Esophagus muscularis mucosa (tissue), 4 donors: ENCODE data around the gene RNU6-1. TPM values are rescaled to one million over a fixed set of nuclear protein-coding genes. Genes with fewer than 3 reads are reported as not detected.

Experiments
- DNase-seq: peaks from one replicate; pipeline ENCODE4 v3.0.0-alpha.2; 2017; ENCODE audit errors: extremely low spot score
- H3K27ac ChIP-seq, 4 donors: fragments of 200-600 bp; sonication (generic); replicated peaks in 1 of 4; 1 replicate in 3 of 4; 2 replicates in 1 of 4; pipeline ENCODE4 v1.5.1; 2016 to 2019; ENCODE audit warnings: mild to moderate bottlenecking in 1 of 4
- H3K27me3 ChIP-seq, 4 donors: fragments of 200-600 bp; sonication (generic); one replicate each; pipeline versions ENCODE4 v1.5.1 to v1.6.0; 2016 to 2019
- H3K36me3 ChIP-seq, 4 donors: fragments of 200-600 bp; sonication (generic); one replicate each; pipeline ENCODE4 v1.5.1; 2016 to 2019
- H3K4me1 ChIP-seq, 4 donors: fragments of 200-600 bp; sonication (generic); one replicate each; pipeline ENCODE4 v1.5.1; 2016 to 2019
- H3K4me3 ChIP-seq, 4 donors: fragments of 200-600 bp; sonication (generic); 1 replicate in 2 of 4; 2 replicates in 2 of 4; pipeline ENCODE4 v1.5.1; 2016 to 2019; ENCODE audit warnings: mild to moderate bottlenecking in 4 of 4, moderate library complexity in 1 of 4
- H3K9me3 ChIP-seq, 4 donors: fragments of 200-600 bp; sonication (generic); 1 replicate in 3 of 4; 2 replicates in 1 of 4; pipeline ENCODE4 v1.5.1; 2016 to 2019
- EP300 ChIP-seq: sonication (generic); formaldehyde crosslinking; IDR thresholded peaks from one replicate; pipeline ENCODE4 v1.6.1; 2017; ENCODE audit warnings: antibody characterized with exemption
- POLR2A ChIP-seq: fragments of 450-650 bp; IDR thresholded peaks from one replicate; pipeline ENCODE4 v1.6.1; 2017; ENCODE audit warnings: antibody characterized with exemption, moderate library complexity, mild to moderate bottlenecking, low read depth
- POLR2AphosphoS5 ChIP-seq, 2 donors: sonication (generic); formaldehyde crosslinking; IDR thresholded peaks; one replicate each; pipeline ENCODE4 v1.6.1; 2017; ENCODE audit warnings: antibody characterized with exemption in 2 of 2
- WGBS: methylation state at CpG from one replicate; pipeline ENCODE4 v1.1.5; 2018; 5-methylcytosine and 5-hydroxymethylcytosine counted together
- intact Hi-C: fragments of 100-400 bp; cut with DNase I; formaldehyde crosslinking; loops from one replicate; pipeline ENCODE4 v1.15.1; 2023
- total RNA-seq, 4 donors: library from RNA; depleted of rRNA; stranded (reverse); fragments of >200 nt; gene quantifications; one replicate each; pipeline versions ENCODE4 v1.1.0 to v1.2.1, GENCODE V29; 2016
- TF ChIP-seq, protein P1 (sequence below), 3 experiments: fragments of 200-600 bp in 2 of 3; fragments of 450-650 bp in 1 of 3; sonication (generic) in 2 of 3; IDR thresholded peaks; one replicate each; pipeline ENCODE4 v1.5.1; 2017 to 2019; ENCODE audit warnings: antibody characterized with exemption in 3 of 3, mild to moderate bottlenecking in 2 of 3, moderate library complexity in 1 of 3

The RNU6-1 gene
- total RNA-seq, 4 donors from 2014 or later, result not detected

DNA sequence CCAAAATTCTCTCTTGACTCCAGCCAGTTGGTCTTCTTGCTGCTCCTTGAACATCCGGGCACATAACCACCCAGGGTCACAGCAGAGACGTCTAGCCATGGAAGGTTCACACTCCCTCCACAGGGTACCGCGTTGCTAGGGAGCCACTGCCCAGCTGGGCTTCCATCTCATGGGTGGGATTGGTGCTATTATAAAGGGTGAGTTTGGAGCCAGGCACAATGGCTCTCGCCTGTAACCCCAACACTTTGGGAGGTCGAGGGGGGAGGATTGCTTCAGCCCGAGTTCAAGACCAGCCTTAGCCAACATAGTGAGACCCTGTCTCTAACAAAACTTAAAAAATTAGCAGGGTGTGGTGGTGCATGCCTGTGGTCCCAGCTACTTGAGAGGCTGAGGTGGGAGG is 32.0 kb downstream of the RNU6-1 start:
- Histone ChIP-seq H3K27me3 (peaks cover 0 to 17% (median 0%) of the 10 kb centered on the region in 4 donors), H3K9me3 (no peaks in the 10 kb centered on the region), H3K27ac (no peak overlapping the region), H3K4me3 (no peak overlapping the region), H3K4me1 (no peaks in the 10 kb centered on the region), H3K36me3 (peaks cover 3 to 45% (median 32%) of the 10 kb centered on the region in 4 donors)
- DNase-seq, result no peak
- WGBS, result 87% methylated on average over 7 of the region's 7 CpGs
- TF ChIP-seq POLR2AphosphoS5 (IDR thresholded peaks at IDR 0.05) (no peak), POLR2A (no peak), EP300 (no peak)
- TF ChIP-seq, protein P1, sequence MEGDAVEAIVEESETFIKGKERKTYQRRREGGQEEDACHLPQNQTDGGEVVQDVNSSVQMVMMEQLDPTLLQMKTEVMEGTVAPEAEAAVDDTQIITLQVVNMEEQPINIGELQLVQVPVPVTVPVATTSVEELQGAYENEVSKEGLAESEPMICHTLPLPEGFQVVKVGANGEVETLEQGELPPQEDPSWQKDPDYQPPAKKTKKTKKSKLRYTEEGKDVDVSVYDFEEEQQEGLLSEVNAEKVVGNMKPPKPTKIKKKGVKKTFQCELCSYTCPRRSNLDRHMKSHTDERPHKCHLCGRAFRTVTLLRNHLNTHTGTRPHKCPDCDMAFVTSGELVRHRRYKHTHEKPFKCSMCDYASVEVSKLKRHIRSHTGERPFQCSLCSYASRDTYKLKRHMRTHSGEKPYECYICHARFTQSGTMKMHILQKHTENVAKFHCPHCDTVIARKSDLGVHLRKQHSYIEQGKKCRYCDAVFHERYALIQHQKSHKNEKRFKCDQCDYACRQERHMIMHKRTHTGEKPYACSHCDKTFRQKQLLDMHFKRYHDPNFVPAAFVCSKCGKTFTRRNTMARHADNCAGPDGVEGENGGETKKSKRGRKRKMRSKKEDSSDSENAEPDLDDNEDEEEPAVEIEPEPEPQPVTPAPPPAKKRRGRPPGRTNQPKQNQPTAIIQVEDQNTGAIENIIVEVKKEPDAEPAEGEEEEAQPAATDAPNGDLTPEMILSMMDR (IDR thresholded peaks at IDR 0.05), result no peak
- intact Hi-C loops, result no loop called here

DNA sequence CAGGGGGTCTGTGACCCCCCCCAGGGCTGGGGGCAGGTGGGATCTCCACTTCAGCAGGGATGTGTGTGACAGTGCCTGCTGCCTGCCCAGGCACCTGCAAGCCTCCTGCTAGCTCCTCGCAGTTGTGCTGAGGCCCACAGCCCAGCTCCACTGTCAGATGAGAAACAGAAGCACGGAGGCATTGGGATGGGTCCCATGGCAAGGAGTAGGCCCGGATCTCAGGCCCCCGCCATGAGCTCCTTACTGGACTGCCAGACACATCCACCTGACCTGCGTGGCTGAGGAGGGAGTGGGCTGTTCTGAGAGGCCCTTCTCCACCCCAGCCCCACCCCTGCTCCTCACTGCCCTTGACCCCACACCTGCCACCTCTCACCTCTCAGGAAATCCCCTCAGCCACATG is 32.7 kb downstream of the RNU6-1 start:
- Histone ChIP-seq H3K27ac (no peak overlapping the region), H3K4me1 (no peaks in the 10 kb centered on the region), H3K36me3 (peaks cover 3 to 47% (median 33%) of the 10 kb centered on the region in 4 donors), H3K27me3 (peaks cover 0 to 16% (median 0%) of the 10 kb centered on the region in 4 donors), H3K9me3 (no peaks in the 10 kb centered on the region), H3K4me3 (no peak overlapping the region)
- DNase-seq, result no peak
- no CpG with 5 or more reads among the region's 5 CpGs for WGBS
- TF ChIP-seq EP300 (no peak), POLR2A (no peak)
- intact Hi-C loops, result no loop called here

DNA sequence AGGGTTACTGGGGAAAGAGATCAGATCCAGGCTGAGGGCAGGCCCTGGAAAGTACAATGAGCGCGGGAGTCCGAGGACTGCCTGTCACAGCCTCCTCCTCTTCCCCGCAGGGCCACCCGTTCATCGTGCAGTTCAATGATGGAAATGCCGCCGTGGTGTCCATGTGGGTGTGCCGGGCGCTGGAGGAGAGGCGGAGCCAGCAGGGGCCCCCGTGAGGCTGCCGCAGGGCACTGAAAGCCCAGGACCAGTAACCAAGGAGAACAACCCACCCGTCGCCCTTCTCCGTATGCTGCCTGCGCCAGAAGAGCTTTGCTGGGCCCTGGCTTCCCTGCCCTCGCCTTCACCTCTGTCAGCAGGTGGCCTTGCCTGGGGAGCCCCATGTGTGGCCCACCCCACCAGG is 33.3 kb downstream of the RNU6-1 start:
- DNase-seq, result no peak

DNA sequence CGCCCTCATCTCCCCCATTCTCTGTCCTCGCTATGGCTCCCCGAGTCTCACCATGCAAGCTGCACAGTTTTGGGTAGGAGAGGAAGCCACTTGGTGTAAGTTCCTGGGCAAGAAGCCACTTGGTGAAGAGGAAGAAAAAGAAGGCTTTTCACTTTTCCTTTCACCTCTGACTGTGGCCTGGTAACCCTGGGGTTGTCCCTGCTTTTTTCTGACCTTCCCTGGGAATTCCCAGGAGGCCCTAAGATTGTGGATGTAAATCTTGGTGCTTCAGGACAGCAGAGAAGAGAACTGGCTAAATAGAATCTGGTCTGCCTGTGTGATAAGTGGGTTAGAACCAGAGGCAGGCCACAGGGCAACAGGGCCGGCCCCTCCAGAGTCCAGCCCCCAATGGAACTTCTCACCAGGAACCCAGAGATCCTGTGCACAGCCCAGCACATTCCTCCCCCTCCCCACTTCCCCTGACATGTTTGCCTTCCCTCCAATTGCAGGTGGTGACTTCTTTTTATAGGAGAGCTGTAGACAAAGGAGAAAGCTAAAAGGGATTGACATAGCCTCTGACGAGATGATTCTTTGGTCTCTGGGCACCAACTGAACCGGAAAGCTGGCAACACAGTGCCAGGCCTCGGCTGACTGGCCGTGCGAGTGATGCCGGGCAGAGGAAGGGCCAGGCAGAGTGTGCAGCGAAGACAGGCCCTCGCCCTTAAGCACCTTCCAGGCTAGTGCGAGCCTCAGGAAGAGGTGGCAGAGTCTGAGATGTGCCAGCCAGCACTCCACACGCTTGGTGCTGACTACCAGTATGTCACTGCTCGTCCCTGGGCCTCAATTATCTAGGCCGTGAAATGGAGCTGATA is 34.0 kb downstream of the RNU6-1 start:
- no peak for DNase-seq
- Histone ChIP-seq H3K27ac (no peak overlapping the region), H3K36me3 (peaks cover 3 to 50% (median 33%) of the 10 kb centered on the region in 4 donors), H3K4me3 (no peak overlapping the region), H3K27me3 (peaks cover 0 to 6% (median 0%) of the 10 kb centered on the region in 4 donors), H3K9me3 (no peaks in the 10 kb centered on the region), H3K4me1 (no peaks in the 10 kb centered on the region)
- intact Hi-C loops, result no loop called here
- TF ChIP-seq, protein P1 (IDR thresholded peaks at IDR 0.05), result no peak
- TF ChIP-seq POLR2A (no peak), EP300 (no peak), POLR2AphosphoS5 (IDR thresholded peaks at IDR 0.05) (no peak)
- whole genome bisulfite sequencing, result 95% methylated on average over 15 of the region's 16 CpGs

More for the DNA sequence above, 33.3 kb downstream of the RNU6-1 start:
- H3K4me3 ChIP-seq, result no peak overlapping the region
- H3K36me3 ChIP-seq, result peaks cover 3 to 50% (median 33%) of the 10 kb centered on the region in 4 donors
- TF ChIP-seq EP300 (no peak), POLR2A (no peak), POLR2AphosphoS5 (IDR thresholded peaks at IDR 0.05) (no peak)
- TF ChIP-seq, protein P1 (IDR thresholded peaks at IDR 0.05), result no peak
- no peaks in the 10 kb centered on the region for H3K4me1 ChIP-seq
- H3K9me3 ChIP-seq, result no peaks in the 10 kb centered on the region
- intact Hi-C loops, result no loop called here
- WGBS, result 97% methylated on average over 14 of the region's 18 CpGs
- no peak overlapping the region for H3K27ac ChIP-seq
- peaks cover 0 to 12% (median 0%) of the 10 kb centered on the region in 4 donors for H3K27me3 ChIP-seq

DNA sequence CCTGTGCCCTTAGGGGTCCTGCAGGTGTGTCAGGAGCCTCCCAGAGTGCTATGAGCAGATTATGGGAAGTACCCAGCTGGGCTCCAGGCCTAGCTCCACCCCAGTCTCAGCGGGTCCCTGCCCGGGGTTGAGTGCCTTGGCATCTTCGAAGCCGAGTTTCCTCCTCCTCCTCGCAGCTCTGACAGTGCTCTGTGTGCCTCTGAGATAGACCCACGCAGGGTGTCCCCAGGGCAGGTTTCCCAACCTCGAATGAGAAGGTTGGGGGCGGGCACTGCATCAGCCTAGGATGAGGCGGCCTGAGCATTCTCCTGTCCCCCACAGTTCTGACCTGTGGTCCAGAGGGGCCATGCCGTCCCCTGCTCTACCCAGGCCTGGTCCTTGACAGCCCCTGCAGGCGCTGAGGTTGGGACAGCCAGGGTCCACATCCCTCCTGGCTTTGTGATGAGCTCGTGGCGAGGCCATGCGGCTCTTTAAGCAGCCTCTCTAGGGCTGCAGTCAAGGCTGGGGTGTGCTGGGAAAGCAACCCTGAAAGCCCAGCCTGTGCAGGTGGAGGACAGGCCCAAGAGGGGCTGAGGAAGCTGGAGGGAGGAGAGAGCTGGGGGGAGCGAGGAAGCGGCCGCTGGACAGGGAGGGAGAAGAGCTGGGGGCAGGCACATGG is 34.7 kb downstream of the RNU6-1 start:
- H3K4me3 ChIP-seq, result no peak overlapping the region
- intact Hi-C loops, result no loop called here
- WGBS, result 95% methylated on average over 11 of the region's 17 CpGs
- TF ChIP-seq EP300 (no peak), POLR2AphosphoS5 (IDR thresholded peaks at IDR 0.05) (no peak), POLR2A (no peak)
- TF ChIP-seq, protein P1 (IDR thresholded peaks at IDR 0.05), result no peak
- no peak overlapping the region for H3K27ac ChIP-seq
- no peak for DNase-seq
- H3K36me3 ChIP-seq, result peaks cover 3 to 53% (median 33%) of the 10 kb centered on the region in 4 donors
- no peaks in the 10 kb centered on the region for H3K4me1 ChIP-seq
- H3K27me3 ChIP-seq, result no peaks in the 10 kb centered on the region
- H3K9me3 ChIP-seq, result no peaks in the 10 kb centered on the region
